CD4-positive, alpha-beta memory T cell (primary cell): ENCODE measurements around the gene LLGL2. TPM values are rescaled to one million over a fixed set of nuclear protein-coding genes. Genes with fewer than 3 reads are reported as not detected.

Experiments used
- CTCF ChIA-PET: fragments of 350-600 bp; sonication (Branson Sonifier 250); formaldehyde crosslinking; loops from one replicate; lab custom pipeline; 2021; ENCODE audit warnings: inconsistent platforms; ENCODE audit not compliant: partially characterized antibody; lab: Charles Lee
- POLR2A ChIA-PET: fragments of 350-600 bp; sonication (Branson Sonifier 250); formaldehyde crosslinking; loops from one replicate; lab custom pipeline; 2021; ENCODE audit not compliant: partially characterized antibody; lab: Charles Lee
- DNase-seq, 5 donors: peaks; one replicate each; pipeline versions ENCODE4 v3.0.0 to v3.0.0-alpha.2; 2020 to 2022; ENCODE audit warnings: mixed read lengths in 1 of 5
- H3K27ac ChIP-seq: one replicate; pipeline ENCODE4 v1.7.0; 2013; ENCODE audit warnings: low read depth, low read length
- H3K27me3 ChIP-seq: 2 replicates; pipeline ENCODE4 v1.7.0; 2013; ENCODE audit warnings: mild to moderate bottlenecking, low read length, moderate library complexity; ENCODE audit not compliant: insufficient read depth
- H3K36me3 ChIP-seq: 2 replicates; pipeline ENCODE4 v1.7.0; 2013; ENCODE audit warnings: mild to moderate bottlenecking, low read length, moderate library complexity; ENCODE audit not compliant: insufficient read depth
- H3K4me1 ChIP-seq: 2 replicates; pipeline ENCODE4 v1.7.0; 2013; ENCODE audit warnings: mild to moderate bottlenecking, low read length, moderate library complexity; ENCODE audit not compliant: insufficient read depth
- H3K4me3 ChIP-seq, 2 donors: one replicate each; pipeline ENCODE4 v1.7.0; 2013; ENCODE audit warnings: low read length in 2 of 2, mild to moderate bottlenecking in 1 of 2
- H3K9me3 ChIP-seq, 2 donors: one replicate each; pipeline ENCODE4 v1.7.0; 2013; ENCODE audit warnings: low read length in 2 of 2, control low read depth in 1 of 2; ENCODE audit not compliant: control insufficient read depth in 1 of 2
- H3K27ac Mint-ChIP-seq, 7 donors: one replicate each; pipeline ENCODE4 v1.8.0; 2020 to 2021; ENCODE audit warnings: mixed read lengths in 7 of 7, mild to moderate bottlenecking in 6 of 7, inconsistent platforms in 3 of 7, moderate library complexity in 3 of 7
- H3K27me3 Mint-ChIP-seq, 2 donors: one replicate each; pipeline ENCODE4 v1.8.0; 2020 to 2021; ENCODE audit warnings: mixed read lengths in 2 of 2
- H3K36me3 Mint-ChIP-seq, 2 donors: one replicate each; pipeline ENCODE4 v1.8.0; 2020 to 2021; ENCODE audit warnings: mixed read lengths in 2 of 2, inconsistent platforms in 1 of 2, mild to moderate bottlenecking in 1 of 2
- H3K4me1 Mint-ChIP-seq, 4 donors: one replicate each; pipeline ENCODE4 v1.8.0; 2020 to 2021; ENCODE audit warnings: mixed read lengths in 4 of 4, mild to moderate bottlenecking in 1 of 4
- H3K4me3 Mint-ChIP-seq, 8 donors: one replicate each; pipeline ENCODE4 v1.8.0; 2020 to 2021; ENCODE audit warnings: mixed read lengths in 8 of 8, mild to moderate bottlenecking in 7 of 8, moderate library complexity in 6 of 8, inconsistent platforms in 3 of 8
- H3K9me3 Mint-ChIP-seq, 8 donors: one replicate each; pipeline ENCODE4 v1.8.0; 2020 to 2021; ENCODE audit warnings: mixed read lengths in 8 of 8, mild to moderate bottlenecking in 5 of 8, inconsistent platforms in 3 of 8, moderate library complexity in 1 of 8
- intact Hi-C: fragments of 100-400 bp; cut with micrococcal nuclease; formaldehyde crosslinking; loops from one replicate; pipeline ENCODE4 v1.15.1; 2023
- microRNA-seq: library from miRNA; unstranded; fragments of <30 nt; microRNA quantifications from one replicate; pipeline ENCODE4 v1.2.0, GENCODE V29; 2021; ENCODE audit warnings: borderline replicate concordance, borderline number of aligned reads, borderline microRNAs expressed, mixed read lengths
- polyA plus RNA-seq, 2 donors: library from polyadenylated mRNA; unstranded; fragments of 300-500 nt; fragmentation: Illumina TruSeq; gene quantifications; one replicate each; pipeline ENCODE4 v1.2.3, GENCODE V29; 2021
- total RNA-seq, 2 experiments: library from RNA; stranded (reverse); gene quantifications; one replicate each; pipeline ENCODE4 v1.2.3, GENCODE V29; 2021

LLGL2 gene
- total and polyA plus RNA-seq, 4 experiments from 2014 or later = 19.3 to 43.6 (median 32.2) TPM

DNA sequence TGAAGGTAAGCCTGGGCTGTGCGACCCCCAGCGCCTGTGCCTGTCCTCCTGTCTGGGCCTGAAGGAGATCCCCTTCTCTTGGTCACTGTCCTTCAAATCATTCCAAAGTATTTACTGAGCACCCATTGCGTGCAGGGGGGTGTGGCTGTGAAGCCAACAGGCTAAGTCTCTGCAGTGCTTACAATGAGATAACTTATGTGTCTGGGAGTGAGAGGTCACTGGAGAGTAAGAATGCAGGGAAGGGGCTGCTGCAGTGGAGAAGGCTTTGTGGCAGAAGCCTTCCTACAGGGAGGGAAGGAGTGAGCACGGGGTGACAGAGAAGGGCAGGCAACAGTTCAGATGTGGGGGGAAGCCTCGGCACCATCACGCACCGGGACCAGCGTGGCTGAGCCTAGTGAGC lies 96.6 kb downstream of the LLGL2 start:
- Histone ChIP-seq H3K4me1 (no peaks in the 10 kb centered on the region), H3K27ac (no peak overlapping the region), H3K4me3 (no peak overlapping the region), H3K36me3 (no peaks in the 10 kb centered on the region), H3K9me3 (no peaks in the 10 kb centered on the region), H3K27me3 (no peaks in the 10 kb centered on the region)
- no peaks in the 10 kb centered on the region for H3K27me3 Mint-ChIP-seq
- H3K36me3 Mint-ChIP-seq = no peaks in the 10 kb centered on the region
- DNase-seq = no peak
- H3K27ac Mint-ChIP-seq = peak overlapping the region in 3 of 7 donors; percentile 34 to 70 (median 64)
- intact Hi-C loops = no loop called here
- no peaks in the 10 kb centered on the region for H3K9me3 Mint-ChIP-seq
- no peak overlapping the region for H3K4me3 Mint-ChIP-seq
- POLR2A ChIA-PET = no interaction called here
- no peaks in the 10 kb centered on the region for H3K4me1 Mint-ChIP-seq
- CTCF ChIA-PET = interaction anchor here (0.6 to 1.3 kb wide), 3 partner anchors 14 to 126 kb away, joined by 3 to 5 read pairs (median 3); no protein-coding TSS in a partner anchor

- H3K36me3 Mint-ChIP-seq = no peaks in the 10 kb centered on the region
- intact Hi-C loops = no loop called here
- no peaks in the 10 kb centered on the region for H3K4me1 Mint-ChIP-seq
- no peaks in the 10 kb centered on the region for H3K9me3 ChIP-seq
- ChIA-PET POLR2A (no interaction called here), CTCF (interaction anchor here (1.3 kb wide), 1 partner anchor 125 kb away, joined by 5 read pairs; no protein-coding TSS in a partner anchor)
- DNase-seq = no peak
- H3K27ac ChIP-seq = no peak overlapping the region
- no peaks in the 10 kb centered on the region for H3K9me3 Mint-ChIP-seq
- H3K4me1 ChIP-seq = no peaks in the 10 kb centered on the region
- H3K27me3 Mint-ChIP-seq = no peaks in the 10 kb centered on the region
- H3K36me3 ChIP-seq = no peaks in the 10 kb centered on the region
- peak overlapping the region in 2 of 7 donors; percentile 17 to 43 for H3K27ac Mint-ChIP-seq
- no peak overlapping the region for H3K4me3 ChIP-seq
- no peaks in the 10 kb centered on the region for H3K27me3 ChIP-seq
- no peak overlapping the region for H3K4me3 Mint-ChIP-seq
Observed at GRCh38 chr17:75622771-75623273, 97.3 kb downstream of the LLGL2 start.

DNA sequence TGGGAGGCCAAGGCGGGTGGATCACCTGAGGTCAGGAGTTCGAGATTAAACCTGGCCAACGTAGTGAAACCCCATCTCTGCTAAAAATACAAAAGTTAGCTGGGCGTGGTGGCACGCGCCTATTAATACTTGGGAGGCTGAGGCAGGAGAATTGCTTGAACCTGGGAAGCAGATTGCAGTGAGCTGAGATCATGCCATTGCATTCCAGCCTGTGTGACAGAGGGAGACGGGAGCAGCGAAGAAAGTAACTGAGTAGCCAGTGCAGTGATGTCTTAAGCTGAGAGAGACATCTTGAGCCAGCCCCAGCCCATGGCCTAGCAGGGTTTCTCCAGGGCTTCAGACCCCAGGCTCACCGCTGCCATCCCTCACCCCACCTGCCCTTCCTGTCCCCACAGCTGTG lies 97.9 kb downstream of the LLGL2 start:
- H3K4me3 Mint-ChIP-seq = no peak overlapping the region
- DNase-seq = no peak
- H3K9me3 Mint-ChIP-seq = no peaks in the 10 kb centered on the region
- CTCF ChIA-PET = interaction anchor here (1.0 to 1.3 kb wide), 2 partner anchors 10 to 125 kb away, joined by 4 to 5 read pairs; partner anchors contain the start of gene SMIM5
- no peak overlapping the region for H3K27ac Mint-ChIP-seq
- intact Hi-C loops = no loop called here
- no peak overlapping the region for H3K27ac ChIP-seq
- H3K4me1 Mint-ChIP-seq = no peaks in the 10 kb centered on the region
- no peaks in the 10 kb centered on the region for H3K27me3 Mint-ChIP-seq
- no peaks in the 10 kb centered on the region for H3K4me1 ChIP-seq
- H3K36me3 ChIP-seq = no peaks in the 10 kb centered on the region
- H3K4me3 ChIP-seq = no peak overlapping the region
- H3K36me3 Mint-ChIP-seq = no peaks in the 10 kb centered on the region
- POLR2A ChIA-PET = no interaction called here
- no peaks in the 10 kb centered on the region for H3K27me3 ChIP-seq
- no peaks in the 10 kb centered on the region for H3K9me3 ChIP-seq

GRCh38 chr17:75624021-75624420 lies 98.5 kb downstream of the LLGL2 start:
- no peaks in the 10 kb centered on the region for H3K27me3 ChIP-seq
- intact Hi-C loops = no loop called here
- H3K4me1 ChIP-seq = no peaks in the 10 kb centered on the region
- Mint-ChIP-seq H3K4me3 (no peak overlapping the region), H3K27ac (peak overlapping the region in 1 of 7 donors; percentile 75), H3K36me3 (no peaks in the 10 kb centered on the region), H3K9me3 (no peaks in the 10 kb centered on the region), H3K27me3 (no peaks in the 10 kb centered on the region), H3K4me1 (no peaks in the 10 kb centered on the region)
- H3K9me3 ChIP-seq = no peaks in the 10 kb centered on the region
- no peak overlapping the region for H3K27ac ChIP-seq
- H3K36me3 ChIP-seq = no peaks in the 10 kb centered on the region
- POLR2A ChIA-PET = interaction anchor here (0.5 to 0.9 kb wide), 2 partner anchors 9 to 41 kb away, joined by 3 to 4 read pairs; partner anchors contain the start of gene SMIM5
- no peak overlapping the region for H3K4me3 ChIP-seq
- CTCF ChIA-PET = interaction anchor here (1.0 to 14.0 kb wide), 2 partner anchors 9 to 126 kb away, joined by 4 to 326 read pairs; partner anchors contain the start of gene SMIM5
- DNase-seq = no peak

Small RNA genes within 50 kb of the gene (microRNA-seq; reads per million reads assigned to microRNA genes)
- gene MIR6785 = not detected

Other genes starting within 250 kb of the LLGL2 start
- gene SLC25A19, start 236.3 kb upstream of the LLGL2 start, total RNA-seq = 10 to 100 TPM; 19.8 to 21.8 TPM
- gene SLC25A19, start 236.3 kb upstream of the LLGL2 start, polyA plus RNA-seq = 10 to 100 TPM; 13.2 to 15.4 TPM
- gene GRB2, start 120.0 kb upstream of the LLGL2 start, total RNA-seq = 100 to 1,000 TPM; 131 to 133 TPM
- 100 to 1,000 TPM; 129 to 155 TPM for gene GRB2, start 120.0 kb upstream of the LLGL2 start, polyA plus RNA-seq
- gene TMEM94, start 69.1 kb upstream of the LLGL2 start, total RNA-seq = 100 to 1,000 TPM; 109 TPM
- gene TMEM94, start 69.1 kb upstream of the LLGL2 start, polyA plus RNA-seq = 10 to 100 TPM in 1 of 2 donors, 1 to 10 TPM in 1; 3.9 to 18.0 TPM
- gene CASKIN2, start 10.2 kb upstream of the LLGL2 start, total RNA-seq = under 1 TPM; 0.32 to 0.53 TPM
- not detected for gene CASKIN2, start 10.2 kb upstream of the LLGL2 start, polyA plus RNA-seq
- 10 to 100 TPM; 45.7 to 49.3 TPM for gene TSEN54, start 9.2 kb upstream of the LLGL2 start, total RNA-seq
- 100 to 1,000 TPM in 1 of 2 donors, 10 to 100 TPM in 1; 80.3 to 110 TPM for gene TSEN54, start 9.2 kb upstream of the LLGL2 start, polyA plus RNA-seq
- 10 to 100 TPM; 75.1 to 83.7 TPM for gene MYO15B, start 62.1 kb downstream of the LLGL2 start, total RNA-seq
- gene MYO15B, start 62.1 kb downstream of the LLGL2 start, polyA plus RNA-seq = under 1 TPM in 1 of 2 donors, not detected in 1; 0.89 TPM
- gene SMIM5, start 107.7 kb downstream of the LLGL2 start, total RNA-seq = not detected
- not detected for gene SMIM5, start 107.7 kb downstream of the LLGL2 start, polyA plus RNA-seq
- 10 to 100 TPM; 58.3 to 59.1 TPM for gene RECQL5, start 141.5 kb downstream of the LLGL2 start, total RNA-seq
- gene RECQL5, start 141.5 kb downstream of the LLGL2 start, polyA plus RNA-seq = 10 to 100 TPM in 1 of 2 donors, 1 to 10 TPM in 1; 6.4 to 16.7 TPM
- gene SAP30BP, start 141.6 kb downstream of the LLGL2 start, total RNA-seq = 100 to 1,000 TPM; 115 to 119 TPM
- gene SAP30BP, start 141.6 kb downstream of the LLGL2 start, polyA plus RNA-seq = 10 to 100 TPM; 69.9 to 80.4 TPM
- gene ITGB4, start 195.8 kb downstream of the LLGL2 start, total RNA-seq = 1 to 10 TPM in 1 of 2 experiments, under 1 TPM in 1; 0.67 to 1.2 TPM
- under 1 TPM; 0.25 to 0.91 TPM for gene ITGB4, start 195.8 kb downstream of the LLGL2 start, polyA plus RNA-seq
- 10 to 100 TPM; 25.7 to 25.9 TPM for gene GALK1, start 239.5 kb downstream of the LLGL2 start, total RNA-seq
- gene GALK1, start 239.5 kb downstream of the LLGL2 start, polyA plus RNA-seq = 10 to 100 TPM; 17.5 to 18.1 TPM